Fibroblast of villous mesenchyme (primary cell): ENCODE data around the gene RNASEL. TPM values are rescaled to one million over a fixed set of nuclear protein-coding genes. Genes with fewer than 3 reads are reported as not detected.

ENCODE experiments used
- DNase-seq: peaks from one replicate; pipeline ENCODE4 v3.0.0-alpha.2; 2010; ENCODE audit warnings: low read depth
- H3K4me3 ChIP-seq: 2 replicates; pipeline ENCODE4 v1.5.1; 2011; ENCODE audit warnings: low read depth, mild to moderate bottlenecking, low read length
- CTCF ChIP-seq: IDR thresholded peaks from 2 replicates; pipeline ENCODE4 v1.5.1; 2012; ENCODE audit warnings: low read depth, mild to moderate bottlenecking, low read length; ENCODE audit not compliant: insufficient read depth
- total RNA-seq: library from RNA; depleted of rRNA; stranded (reverse); fragments of >200 nt; gene quantifications from 2 replicates; pipeline ENCODE4 v1.2.3, GENCODE V29; 2012

RNASEL gene
- total RNA-seq, 1 donor, result 9.1 TPM

- TF ChIP-seq CTCF, result no peak
- no peak overlapping the region for H3K4me3 ChIP-seq
- no peak for DNase-seq
Measured at GRCh38 chr1:182631954-182632353, 42.9 kb upstream of the RNASEL start.

GRCh38 chr1:182631053-182631677, 42.1 kb upstream of the RNASEL start:
- H3K4me3 ChIP-seq, result no peak overlapping the region
- DNase-seq, result no peak
- TF ChIP-seq CTCF, result no peak

GRCh38 chr1:182630586-182630985, 41.5 kb upstream of the RNASEL start:
- TF ChIP-seq CTCF, result no peak
- H3K4me3 ChIP-seq, result no peak overlapping the region
- DNase-seq, result no peak

GRCh38 chr1:182629499-182630096, 40.5 kb upstream of the RNASEL start:
- H3K4me3 ChIP-seq, result no peak overlapping the region
- DNase-seq, result no peak
- TF ChIP-seq CTCF, result no peak

- TF ChIP-seq CTCF, result no peak
- H3K4me3 ChIP-seq, result no peak overlapping the region
- DNase-seq, result no peak
Measured at GRCh38 chr1:182629080-182629479, 40.0 kb upstream of the RNASEL start.

- no peak for TF ChIP-seq CTCF
- DNase-seq, result no peak
- no peak overlapping the region for H3K4me3 ChIP-seq
Measured at GRCh38 chr1:182628657-182629056, 39.6 kb upstream of the RNASEL start.

- H3K4me3 ChIP-seq, result no peak overlapping the region
- no peak for TF ChIP-seq CTCF
- no peak for DNase-seq
Measured at GRCh38 chr1:182627622-182628021, 38.6 kb upstream of the RNASEL start.
